Suppressor macrophage treated with lipopolysaccharide for 1 hour (primary cell): Measurements from ENCODE around the gene GRK3.
A peak's percentile ranks its signal among the peaks of the same experiment; 100 is the strongest.

Experiments
- DNase-seq, 3 donors: peaks; one replicate each; pipeline ENCODE4 v3.0.0-alpha.2; 2020 to 2022

The GRK3 gene

DNA sequence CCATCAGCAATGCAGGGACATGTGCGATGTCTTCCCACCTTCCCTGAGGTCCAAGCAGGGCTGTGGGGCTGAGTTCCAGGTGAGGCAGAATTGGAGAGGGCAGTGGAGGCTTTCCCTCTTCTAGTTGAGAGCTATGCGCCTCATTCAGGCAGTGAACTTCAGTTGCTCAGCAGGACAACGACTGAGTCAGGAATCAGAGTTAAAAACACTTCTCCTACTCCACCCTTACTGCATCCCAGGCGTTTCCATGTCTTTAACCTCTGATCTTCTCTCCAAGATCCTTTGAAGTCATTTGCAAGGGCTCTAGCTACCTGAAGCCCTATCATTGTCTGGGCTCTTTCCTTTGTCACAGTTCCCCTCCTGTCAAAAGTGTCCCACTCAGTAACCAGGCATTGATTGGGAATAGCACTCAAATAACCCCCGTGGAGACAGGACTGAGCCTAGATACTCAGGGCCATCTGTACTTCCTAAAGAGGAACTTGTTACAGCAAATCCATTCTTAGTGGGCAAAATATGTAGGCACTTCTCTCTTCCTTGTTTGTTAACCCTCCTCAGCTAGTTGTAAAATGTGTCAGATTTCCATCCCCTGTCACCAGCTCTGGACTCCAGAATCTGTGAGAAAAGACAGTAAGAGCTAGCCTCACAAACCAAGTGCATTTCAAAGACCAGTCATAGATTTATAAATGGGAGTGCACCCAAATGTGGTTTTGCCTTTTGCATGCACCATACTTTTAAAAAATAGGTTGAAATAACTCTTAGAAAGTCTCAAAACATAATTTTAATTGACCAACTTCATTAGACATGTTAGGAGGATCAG is 105.0 kb downstream of the GRK3 start:
- DNase-seq, result peak; percentile 36 to 58 (median 58)

DNA sequence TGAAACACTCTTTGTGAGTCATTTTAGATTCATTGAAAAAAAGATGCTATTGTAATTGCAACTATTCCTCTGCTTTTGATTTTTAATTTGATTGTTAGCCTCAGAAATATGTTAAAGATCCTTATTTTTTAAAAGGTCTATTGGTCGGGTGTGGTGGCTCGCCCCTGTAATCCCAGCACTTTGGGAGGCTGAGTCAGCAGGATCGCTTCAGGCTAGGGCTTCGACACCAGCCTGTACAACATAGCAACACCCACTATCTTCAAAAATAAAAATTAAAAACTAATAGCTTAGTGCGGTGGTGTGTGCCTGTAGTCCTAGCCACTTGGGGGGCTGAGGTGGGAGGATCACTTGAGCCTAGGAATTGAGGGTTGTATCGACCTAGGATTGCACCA is 105.6 kb downstream of the GRK3 start:
- no peak for DNase-seq

DNA sequence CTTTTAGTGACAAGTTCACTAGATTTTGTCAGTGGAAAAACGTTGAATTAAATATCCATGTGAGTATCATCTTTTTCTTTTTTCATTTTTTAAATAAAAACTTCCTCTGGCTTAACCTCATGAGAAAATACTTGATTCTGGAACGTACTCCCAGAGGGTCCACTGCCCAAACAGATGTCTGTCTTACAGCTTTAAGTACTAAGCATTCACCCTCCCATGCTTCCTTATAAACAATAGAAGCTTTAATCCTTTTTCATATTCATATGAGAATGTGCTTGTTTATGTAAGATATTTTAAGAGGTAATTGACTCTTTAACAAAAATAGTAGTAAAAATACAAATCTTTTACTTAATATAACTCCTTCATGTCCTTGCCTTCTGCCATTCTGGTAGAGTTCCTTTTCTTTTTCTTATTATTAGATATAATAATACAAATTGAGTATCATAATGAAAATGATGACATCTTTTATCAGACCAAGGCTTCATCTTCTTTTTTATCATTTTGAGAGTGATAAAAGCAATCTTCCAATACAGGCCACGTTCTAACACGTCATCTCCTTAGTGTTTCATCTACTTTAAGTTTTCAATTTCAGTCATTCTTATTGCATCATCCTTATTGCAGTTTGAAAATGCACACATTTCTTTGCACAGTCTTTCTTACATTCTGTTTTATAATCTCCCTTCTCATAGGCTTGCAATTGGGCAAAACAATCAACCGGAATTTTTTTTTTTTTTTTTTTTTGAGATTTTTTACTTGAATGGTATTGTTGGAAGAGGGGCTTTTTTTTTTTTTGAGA is 108.0 kb downstream of the GRK3 start:
- no peak for DNase-seq

DNA sequence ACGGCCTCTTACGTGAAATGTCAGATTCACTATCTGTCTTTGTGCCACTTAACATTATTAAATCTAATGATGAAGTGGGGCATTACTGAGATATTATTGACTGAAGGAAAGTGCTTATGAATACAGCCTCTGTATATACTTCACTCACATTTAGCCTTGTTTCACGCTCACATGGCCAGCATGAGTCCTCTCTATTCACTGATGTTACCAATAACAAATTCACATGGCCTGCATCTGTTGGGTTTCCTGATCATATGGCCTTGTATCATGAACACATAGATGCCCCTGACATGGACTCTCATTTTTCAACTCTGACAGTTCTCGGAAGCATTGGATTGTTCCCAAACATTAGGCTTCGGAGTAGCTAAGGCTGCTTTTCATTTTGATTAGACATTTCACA is 109.2 kb downstream of the GRK3 start:
- no peak for DNase-seq

DNA sequence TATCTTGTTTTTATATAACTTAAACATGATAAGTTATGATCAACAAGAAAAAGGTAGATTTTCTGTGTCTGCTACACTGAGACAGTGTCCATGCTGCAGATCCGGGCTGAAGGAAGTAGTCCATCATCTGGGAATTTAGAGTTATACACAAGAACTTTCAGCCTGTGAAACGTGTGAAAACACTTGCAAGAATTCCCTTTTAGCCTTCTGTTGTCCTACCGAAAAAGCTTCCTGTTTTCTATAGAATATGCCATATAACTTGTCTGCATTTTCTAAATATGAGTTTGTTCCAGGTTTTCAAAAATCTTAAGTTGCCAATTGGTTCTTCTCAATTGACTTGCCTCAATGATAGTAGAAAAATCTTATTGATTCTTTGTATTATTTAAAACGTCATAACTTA is 113.2 kb downstream of the GRK3 start:
- no peak for DNase-seq

DNA sequence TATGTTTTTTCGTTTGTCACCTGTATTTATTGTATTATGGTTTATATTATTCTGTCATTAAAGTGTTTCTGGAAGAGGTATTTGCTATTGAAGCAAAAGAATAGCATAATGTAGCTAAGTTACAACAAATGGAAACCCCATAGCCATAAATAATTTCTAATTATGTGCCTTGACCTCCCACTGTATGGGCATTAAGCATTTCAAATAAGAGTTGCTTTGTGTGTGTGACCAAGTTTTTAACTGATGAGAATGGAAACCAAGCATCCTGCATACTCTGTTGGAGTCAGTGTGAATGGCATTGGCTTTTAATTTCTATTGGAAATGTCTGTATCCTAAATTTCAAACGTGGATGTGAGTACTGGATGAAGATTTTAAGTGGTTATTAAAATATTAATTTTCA is 115.6 kb downstream of the GRK3 start:
- no peak for DNase-seq

DNA sequence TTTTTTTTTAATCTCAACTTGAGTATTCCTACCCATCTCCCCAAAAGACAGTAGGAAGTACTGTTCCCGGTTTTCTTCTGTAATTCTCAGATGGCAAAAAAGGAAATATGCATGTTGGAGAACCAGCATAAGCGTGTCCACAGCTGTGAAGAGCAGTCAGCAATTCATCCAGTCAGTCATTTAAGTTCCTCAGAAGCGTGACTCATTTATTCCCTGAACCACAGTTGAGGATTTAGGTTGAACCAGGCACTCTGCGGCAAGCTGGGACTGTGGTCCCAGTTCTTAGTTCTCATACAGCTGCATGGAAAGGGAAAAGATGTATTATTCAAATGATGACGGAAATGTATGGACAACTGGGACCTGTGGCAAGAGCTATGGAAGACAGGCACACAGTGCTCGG is 116.5 kb downstream of the GRK3 start:
- DNase-seq, result peak; percentile 44 to 72 (median 52)

DNA sequence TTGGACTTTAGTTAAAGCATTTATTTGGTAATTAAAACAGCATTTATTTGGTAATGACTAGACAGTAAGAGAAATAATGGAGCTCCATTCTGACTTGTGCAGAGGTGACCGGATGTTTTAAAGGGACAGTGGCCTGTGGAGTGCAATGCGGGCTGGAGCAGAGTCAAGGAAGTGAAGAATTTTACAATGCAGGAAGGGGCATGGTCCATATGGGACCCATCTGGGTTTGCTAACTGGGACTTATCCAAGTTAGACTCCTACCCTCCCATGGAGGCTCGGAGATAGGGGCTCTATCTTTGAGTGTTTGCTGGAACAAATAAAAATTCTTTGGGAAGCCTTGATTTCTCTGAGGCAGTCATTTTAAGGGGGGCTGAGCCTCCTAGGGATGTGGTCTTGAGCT is 117.6 kb downstream of the GRK3 start:
- no peak for DNase-seq

DNA sequence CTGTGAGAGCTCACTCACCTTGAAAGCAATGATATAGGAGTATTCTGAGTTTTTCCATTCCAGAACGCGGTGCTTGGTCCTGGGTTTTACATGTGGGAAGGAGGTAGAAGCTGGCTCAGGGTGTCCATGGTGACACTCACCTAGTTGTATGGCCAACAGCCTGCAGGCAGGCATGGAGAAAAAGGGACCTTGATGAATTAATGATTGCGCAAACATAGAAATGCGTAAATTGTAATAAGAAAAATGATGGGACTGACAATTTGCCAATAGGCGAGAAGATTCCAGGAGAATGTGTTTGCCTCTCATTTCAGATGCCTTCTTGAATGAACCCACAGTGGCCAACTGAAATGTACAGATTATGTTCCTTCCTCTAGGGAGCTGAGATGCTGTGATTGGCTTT is 124.2 kb downstream of the GRK3 start:
- no peak for DNase-seq

DNA sequence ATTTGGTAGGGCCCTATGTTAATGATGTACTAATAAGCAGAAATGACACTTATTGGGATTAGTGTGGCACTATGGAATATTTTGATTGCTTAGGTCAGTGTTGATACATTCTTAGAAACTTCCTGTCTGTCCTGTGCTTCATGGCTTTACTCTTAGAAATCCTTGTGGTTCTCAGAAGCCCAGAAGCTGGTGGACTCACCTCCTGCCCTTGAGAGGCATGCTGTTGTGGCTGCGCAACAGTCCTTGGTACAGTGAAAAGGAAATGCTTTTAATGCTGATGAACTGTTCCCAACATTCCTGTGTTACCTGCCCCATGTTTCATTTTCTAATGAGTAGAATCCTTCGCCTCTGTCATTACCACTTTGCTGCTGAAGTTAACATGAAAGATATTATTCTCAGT is 125.2 kb downstream of the GRK3 start:
- no peak for DNase-seq

DNA sequence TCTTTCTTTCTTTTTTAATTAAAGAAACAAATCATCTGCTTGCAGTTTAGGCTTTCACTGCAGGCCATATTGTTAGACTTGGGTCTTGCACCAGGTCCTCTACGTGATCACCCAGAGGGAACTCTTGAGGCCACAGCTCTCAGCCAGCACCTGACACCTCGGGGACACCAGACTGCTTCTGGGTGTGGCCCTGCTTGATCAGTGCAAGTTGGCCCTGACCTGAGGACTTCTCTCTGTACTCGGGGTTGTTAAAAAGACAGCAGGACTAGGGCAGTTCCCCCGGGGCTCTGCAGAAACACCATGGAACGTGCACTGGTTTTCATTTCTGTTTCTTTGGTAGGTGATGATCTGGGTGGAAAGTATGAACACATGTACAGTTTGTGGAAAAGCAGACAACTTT is 126.3 kb downstream of the GRK3 start:
- DNase-seq, result no peak

DNA sequence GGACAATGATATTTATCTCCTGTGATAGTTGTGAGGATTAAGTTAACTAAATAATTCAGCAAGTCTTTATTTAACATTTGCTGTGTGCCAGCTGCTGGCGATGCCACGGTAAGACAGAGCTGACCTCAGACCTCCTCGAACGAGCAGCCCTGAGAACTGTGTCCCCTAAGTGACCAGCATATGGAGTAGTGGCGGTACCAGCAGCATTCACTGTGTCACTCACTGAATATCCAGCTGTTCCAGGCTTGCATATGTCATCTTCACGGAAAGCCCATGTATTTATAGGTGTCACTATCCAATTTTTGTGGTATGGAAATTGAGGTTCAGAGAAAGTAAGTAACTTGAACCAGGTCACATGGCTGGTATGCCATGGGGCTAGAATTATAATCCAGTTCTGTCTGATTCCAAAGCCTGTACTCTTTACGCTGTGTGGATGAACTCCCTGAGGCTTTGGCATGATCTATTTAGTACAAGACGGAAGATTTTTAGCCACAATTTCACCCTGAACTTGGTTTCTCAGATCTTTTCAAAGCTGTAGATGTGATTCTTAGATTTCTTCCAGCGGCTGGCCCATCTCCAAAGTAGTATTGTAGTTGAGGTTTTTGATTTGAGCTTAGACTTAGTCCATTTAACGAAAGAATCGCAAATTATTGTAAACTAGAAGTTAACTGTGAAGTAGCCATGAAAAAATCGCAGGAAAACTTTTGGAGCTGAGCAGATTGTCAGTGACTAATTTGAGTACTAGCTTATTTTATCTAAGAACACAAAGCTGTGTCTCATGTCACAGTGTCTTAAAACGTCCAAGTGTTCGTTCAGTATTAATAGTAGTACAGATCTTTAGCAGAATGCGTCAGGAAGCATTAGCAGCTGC is 128.2 kb downstream of the GRK3 start:
- no peak for DNase-seq

DNA sequence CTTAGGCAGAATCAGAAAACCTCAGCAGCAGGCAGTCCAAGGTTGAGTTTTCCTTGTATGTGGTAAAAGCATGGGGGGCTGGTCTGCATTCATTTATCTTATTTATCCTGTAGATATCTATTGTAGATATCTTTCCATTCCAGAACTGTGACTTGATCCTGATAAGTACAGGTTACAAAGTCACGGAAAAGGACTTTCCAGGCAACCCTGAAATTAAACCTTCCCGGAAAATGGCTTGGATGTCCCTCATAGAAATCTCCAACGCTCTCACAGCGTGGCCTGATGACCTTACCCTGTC is 128.7 kb downstream of the GRK3 start:
- DNase-seq, result no peak

DNA sequence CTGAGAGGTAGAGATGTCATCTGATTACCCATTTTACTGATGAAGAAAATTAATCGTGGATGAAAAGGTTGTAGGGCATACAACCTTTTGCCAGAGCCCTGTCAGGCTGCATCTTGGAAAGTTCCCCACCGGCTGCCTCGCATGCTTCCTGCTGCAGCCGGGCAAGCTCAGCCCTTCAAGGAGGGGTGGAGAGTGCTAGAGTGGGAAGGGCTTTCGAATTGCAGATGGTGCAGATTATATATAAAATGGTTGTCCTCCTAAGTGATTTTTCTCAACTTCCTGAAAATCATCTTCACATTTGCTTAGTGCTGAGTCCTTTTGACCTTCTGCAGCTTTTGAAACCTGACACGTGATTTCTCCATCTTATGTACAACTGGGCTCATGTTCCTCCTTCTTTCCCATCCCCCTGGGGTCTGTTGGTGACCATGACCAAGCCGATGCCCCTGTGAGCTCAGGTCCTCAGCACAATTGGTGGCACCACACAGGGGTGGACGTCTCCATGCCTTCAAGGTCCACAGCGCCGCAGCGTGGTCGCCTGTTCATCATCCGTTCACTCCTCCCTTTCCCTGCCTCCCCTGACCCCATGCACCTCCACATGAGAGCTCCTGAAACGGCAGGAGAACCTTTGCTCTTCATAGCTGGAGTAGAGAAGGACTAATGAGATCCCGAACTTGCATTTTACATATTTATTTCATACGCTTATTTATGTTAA is 129.9 kb downstream of the GRK3 start:
- DNase-seq, result no peak

DNA sequence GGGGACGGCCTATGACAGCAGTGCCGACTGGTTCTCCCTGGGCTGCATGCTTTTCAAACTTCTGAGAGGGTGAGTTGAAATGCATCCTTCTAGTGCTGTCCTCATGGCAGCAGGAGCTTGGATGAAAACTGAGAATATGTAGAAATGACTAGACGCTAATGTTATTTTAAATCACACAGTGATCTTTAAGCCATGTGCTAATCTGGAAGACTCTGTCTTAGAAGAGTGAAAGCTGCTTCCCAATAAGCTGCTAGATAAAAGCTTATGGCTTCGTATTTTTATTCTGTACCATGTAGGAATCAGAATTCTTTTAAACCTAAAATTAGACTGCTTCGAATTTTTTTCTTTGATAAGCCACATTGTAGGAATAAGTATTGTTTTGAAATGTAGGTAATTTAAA is 130.7 kb downstream of the GRK3 start:
- DNase-seq, result no peak

DNA sequence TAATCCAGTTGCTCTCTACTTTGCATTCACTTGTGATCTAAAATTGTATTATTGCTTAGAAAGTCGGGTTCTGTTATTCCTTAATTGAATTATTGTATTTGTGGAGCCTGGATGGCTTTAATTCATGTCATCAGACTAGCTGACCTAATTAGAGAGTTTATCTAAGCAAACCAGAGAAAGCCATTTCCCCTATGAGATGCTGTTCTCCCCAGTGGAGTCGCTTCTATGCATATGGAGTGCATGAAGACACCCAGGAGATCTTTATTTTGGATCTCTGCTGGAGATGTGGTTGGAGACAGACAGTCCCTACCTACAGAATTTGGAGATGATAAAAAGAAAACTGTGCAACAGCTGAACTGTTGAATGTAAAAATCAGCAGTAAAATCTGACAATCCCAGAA is 132.3 kb downstream of the GRK3 start:
- DNase-seq, result no peak

DNA sequence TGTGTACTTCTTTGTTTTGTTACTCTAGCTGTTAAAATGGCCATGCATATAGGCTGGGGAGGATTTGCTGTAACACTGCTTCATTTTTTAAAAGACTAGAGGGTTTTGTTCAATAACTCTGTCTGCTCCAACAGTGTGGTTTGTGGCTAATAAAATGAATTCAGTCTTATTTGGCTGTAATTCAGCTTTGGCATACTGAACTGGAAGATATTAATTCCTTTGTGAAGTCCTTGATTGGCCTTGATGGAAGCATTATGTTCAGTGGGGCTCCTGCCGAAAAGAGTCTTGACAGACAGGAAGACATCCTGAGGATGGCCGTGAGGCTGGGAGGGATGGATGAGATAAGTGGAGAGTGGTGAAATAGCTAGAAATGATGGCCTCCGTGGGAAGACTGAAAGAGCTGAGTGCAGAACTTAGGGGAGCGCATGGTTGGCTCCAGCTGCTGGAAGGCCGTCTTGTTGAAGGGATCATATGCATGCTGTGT is 132.7 kb downstream of the GRK3 start:
- no peak for DNase-seq

DNA sequence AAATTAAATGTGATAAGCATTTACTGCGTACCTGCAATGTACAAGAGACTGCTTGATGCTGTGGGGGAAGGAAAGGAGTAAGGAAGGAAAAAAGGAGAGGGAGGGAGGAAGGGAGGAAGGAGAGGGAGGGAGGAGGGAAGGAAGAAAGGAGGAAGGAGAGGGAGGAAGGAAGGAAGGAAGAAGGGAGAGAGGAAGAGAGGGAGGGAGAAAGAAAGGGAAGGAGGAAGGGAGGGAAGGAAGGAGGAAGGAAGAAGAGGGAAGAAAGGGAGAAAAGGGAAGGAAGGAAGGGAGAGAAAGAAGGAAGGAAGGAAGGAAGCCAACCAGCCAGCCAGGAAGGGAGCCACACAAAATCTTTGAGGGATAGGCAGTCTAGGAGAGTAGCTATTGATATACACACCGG is 133.5 kb downstream of the GRK3 start:
- no peak for DNase-seq

DNA sequence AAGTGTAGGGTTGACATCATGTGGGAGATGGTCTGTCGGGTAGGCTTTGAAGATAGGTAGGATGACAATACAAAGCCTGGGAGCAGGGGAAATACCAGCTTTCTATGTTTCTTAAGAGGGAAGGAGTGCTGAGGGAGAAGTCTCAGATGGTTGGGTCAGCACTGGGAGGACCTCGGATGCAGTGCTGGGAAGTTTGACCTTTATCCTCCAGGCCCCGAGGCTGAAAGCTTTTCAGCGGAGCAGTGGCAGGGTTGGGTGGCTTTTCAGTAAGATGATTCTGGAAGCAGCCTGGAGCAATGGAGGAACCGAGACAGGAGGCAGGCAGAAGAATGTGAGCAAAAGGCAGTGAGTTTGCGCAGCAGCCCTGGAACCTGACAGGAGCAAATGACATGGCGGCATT is 134.0 kb downstream of the GRK3 start:
- DNase-seq, result no peak

DNA sequence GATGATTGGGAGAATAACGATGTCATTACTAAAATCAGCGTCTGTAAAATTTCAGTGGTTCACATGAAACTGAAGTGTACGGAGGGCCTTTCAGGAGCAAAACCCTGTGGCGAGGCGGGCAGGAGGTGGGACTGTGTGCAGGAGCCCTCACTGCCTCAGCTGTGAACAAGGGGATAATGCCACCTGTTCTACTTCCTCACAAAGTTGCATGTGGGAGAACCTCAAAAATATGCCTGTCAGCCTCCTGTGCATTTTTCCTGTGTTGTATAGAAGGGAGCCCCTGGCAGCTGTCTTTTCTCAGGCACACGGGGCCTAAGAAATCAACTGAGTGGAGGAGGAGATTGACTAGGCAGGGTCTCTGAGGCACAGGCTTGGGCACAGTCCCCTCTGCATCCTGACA is 134.5 kb downstream of the GRK3 start:
- DNase-seq, result no peak

DNA sequence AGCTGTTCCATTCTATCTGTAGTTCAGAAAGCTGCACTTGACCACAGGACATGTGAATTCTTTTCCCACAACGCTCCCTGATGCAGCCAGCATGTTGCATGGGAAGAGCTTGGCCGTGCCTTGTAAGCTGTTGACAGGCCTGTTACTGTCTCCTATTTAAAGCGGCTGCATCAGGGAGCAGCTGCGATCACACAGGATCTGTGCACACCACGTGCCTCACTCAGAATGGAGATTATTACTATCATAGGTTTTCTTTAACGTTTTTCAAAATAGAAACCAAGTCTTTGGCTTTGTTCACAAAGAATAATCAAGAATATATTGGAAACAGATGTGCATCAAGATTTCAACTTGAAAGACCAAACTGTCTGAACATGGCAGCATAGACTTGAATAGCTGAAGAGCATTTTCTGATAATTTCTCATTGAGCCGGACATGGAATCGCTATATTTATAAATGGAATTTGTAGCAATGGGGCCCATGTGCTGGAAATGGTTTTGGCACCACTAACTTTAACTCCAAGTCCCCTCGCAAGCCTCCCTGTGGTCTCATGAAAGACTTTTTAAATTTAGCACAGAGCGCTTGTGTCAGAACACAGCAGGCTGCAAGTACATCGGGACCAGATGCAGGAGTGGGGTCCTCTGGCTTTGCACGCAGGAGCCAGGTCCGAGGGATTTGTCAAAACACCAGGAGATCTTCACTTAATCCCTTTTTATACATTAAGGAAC is 136.7 kb downstream of the GRK3 start:
- no peak for DNase-seq

DNA sequence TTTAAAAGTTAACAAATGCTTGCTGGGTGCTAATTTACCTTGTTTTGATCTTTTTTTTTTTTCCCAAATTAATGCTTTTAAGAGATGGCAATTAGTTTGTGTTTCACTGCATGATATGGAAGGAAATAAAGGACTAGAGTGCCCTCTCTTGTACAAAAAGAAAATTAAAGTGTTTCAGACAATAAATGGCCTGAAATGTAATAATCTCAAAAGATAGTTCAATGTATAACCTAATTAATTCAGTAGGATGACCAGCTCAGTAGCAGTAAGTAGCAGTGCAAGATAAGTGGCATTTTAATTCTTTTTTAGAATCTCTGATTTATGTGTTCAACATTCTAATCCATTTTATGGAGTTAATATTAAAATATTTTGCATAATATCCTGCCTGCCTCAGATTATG is 137.6 kb downstream of the GRK3 start:
- peak in 2 of 3 donors; percentile 30 to 41 for DNase-seq
